Esophagus squamous epithelium (tissue), 5 donors: Measurements from ENCODE around the gene HOXC9. TPM values are rescaled to one million over a fixed set of nuclear protein-coding genes. Genes with fewer than 3 reads are reported as not detected.

ENCODE experiments used
- DNase-seq: peaks from one replicate; lab custom pipeline; 2025; lab: John Stamatoyannopoulos, UW
- H3K27ac ChIP-seq, 4 donors: fragments of 200-600 bp; sonication (generic); one replicate each; pipeline ENCODE4 v1.5.1; 2016 to 2019; ENCODE audit warnings: mild to moderate bottlenecking in 1 of 4
- H3K27me3 ChIP-seq, 4 donors: fragments of 200-600 bp; sonication (generic); 1 replicate in 3 of 4; 2 replicates in 1 of 4; pipeline versions ENCODE4 v1.5.1 to v1.6.0; 2017 to 2021; ENCODE audit warnings: antibody characterized with exemption in 1 of 4
- H3K36me3 ChIP-seq, 3 donors: fragments of 200-600 bp; sonication (generic); one replicate each; pipeline ENCODE4 v1.5.1; 2016 to 2019
- H3K4me1 ChIP-seq, 3 donors: fragments of 200-600 bp; sonication (generic); one replicate each; pipeline ENCODE4 v1.5.1; 2017 to 2019
- H3K4me3 ChIP-seq, 4 donors: fragments of 200-600 bp; sonication (generic); 1 replicate in 3 of 4; 2 replicates in 1 of 4; pipeline ENCODE4 v1.5.1; 2016 to 2019; ENCODE audit warnings: mild to moderate bottlenecking in 2 of 4, moderate library complexity in 1 of 4
- H3K9me3 ChIP-seq, 3 donors: fragments of 200-600 bp; sonication (generic); one replicate each; pipeline ENCODE4 v1.5.1; 2016 to 2019
- CTCF ChIP-seq, 6 experiments: fragments of 450-650 bp in 4 of 6; fragments of 200-600 bp in 2 of 6; sonication (generic) in 2 of 6; IDR thresholded peaks; one replicate each; pipeline ENCODE4 v1.5.1; 2016 to 2019; ENCODE audit warnings: antibody characterized with exemption in 6 of 6, mild to moderate bottlenecking in 4 of 6, moderate library complexity in 4 of 6
- POLR2A ChIP-seq, 4 donors: fragments of 450-650 bp; IDR thresholded peaks; one replicate each; pipeline ENCODE4 v1.6.1; 2017; ENCODE audit warnings: antibody characterized with exemption in 4 of 4, mild to moderate bottlenecking in 4 of 4, moderate library complexity in 3 of 4
- WGBS, 2 donors: methylation state at CpG; one replicate each; pipeline ENCODE4 v1.1.5; 2018; 5-methylcytosine and 5-hydroxymethylcytosine counted together
- intact Hi-C: fragments of 100-400 bp; cut with DNase I; formaldehyde crosslinking; loops from one replicate; pipeline ENCODE4 v1.15.0; 2022
- total RNA-seq, 4 donors: library from RNA; depleted of rRNA; stranded (reverse); fragments of >200 nt; gene quantifications; one replicate each; pipeline ENCODE4 v1.1.0, GENCODE V29; 2016
- donor health status: DM: yes; HTN: yes; CAD: no.

HOXC9 gene
- total RNA-seq, 4 donors from 2014 or later, result 1.5 TPM; not detected in 3

GRCh38 chr12:53980104-53980801, 19.7 kb upstream of the HOXC9 start:
- peaks cover 8 to 28% (median 9%) of the 10 kb centered on the region in 3 donors for H3K4me1 ChIP-seq
- no peak overlapping the region for H3K27ac ChIP-seq
- no peaks in the 10 kb centered on the region for H3K36me3 ChIP-seq
- TF ChIP-seq POLR2A (IDR thresholded peaks at IDR 0.05) (no peak), CTCF (IDR thresholded peaks at IDR 0.05) (no peak)
- intact Hi-C loops, result no loop called here
- H3K9me3 ChIP-seq, result no peaks in the 10 kb centered on the region
- 28% methylated on average over 6 to 7 of the region's 7 CpGs for WGBS, 2 donors
- DNase-seq, result no peak
- no peak overlapping the region for H3K4me3 ChIP-seq
- H3K27me3 ChIP-seq, result peaks cover 25 to 100% (median 77%) of the 10 kb centered on the region in 4 donors

GRCh38 chr12:53980802-53981496, 19.0 kb upstream of the HOXC9 start:
- Histone ChIP-seq H3K4me3 (no peak overlapping the region), H3K27ac (no peak overlapping the region)
- 29 to 36% methylated on average over 14 of the region's 15 CpGs for WGBS, 2 donors

DNA sequence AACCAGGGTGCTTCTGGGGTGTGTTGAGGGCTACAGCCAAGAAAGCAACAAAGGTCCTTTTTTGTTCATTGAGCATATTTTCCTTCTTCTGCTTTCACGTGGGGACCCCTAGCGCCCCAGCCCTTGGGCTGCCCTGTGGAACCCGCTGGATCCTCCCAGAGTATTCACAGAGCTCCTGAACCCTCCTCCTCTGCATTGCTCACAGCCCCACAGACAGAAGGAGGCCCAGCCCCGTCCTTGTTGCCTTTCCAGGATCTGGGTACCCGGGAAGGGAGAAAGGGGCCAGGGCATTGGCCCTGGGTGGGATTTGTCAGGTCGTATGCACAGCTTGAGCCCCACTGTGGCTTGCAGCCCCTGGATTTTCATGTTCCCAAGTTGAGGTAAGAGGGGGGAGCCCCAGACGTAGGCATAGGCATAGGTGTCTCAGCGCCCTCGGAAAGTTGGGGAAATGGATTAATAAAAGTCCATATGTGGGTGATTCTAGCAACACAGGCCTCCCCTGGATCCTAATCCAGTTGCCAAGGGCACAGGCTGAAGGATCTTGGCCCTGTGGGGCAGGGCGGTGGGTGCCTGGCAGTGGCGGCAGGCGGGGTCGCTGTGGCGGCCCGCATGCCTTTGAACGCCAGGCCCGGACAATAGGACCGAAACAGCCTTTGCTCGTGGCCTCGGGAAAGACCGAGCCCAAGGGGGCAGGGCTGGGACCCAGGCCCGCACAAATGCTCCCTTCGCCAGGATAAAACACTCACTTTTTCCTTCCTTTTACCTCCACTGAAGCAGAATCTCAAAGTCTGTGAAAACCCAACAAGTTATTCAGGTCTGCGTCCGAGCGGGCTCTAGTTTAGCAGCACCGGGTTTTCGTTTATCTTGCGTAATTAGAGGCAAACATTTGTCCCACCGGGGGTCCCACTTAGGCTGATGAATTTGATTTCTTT, 18.1 kb upstream of the HOXC9 start:
- Histone ChIP-seq H3K4me1 (peaks cover 18 to 38% (median 20%) of the 10 kb centered on the region in 3 donors), H3K27ac (no peak overlapping the region), H3K36me3 (no peaks in the 10 kb centered on the region), H3K27me3 (peaks cover 32 to 100% (median 75%) of the 10 kb centered on the region in 4 donors), H3K9me3 (no peaks in the 10 kb centered on the region), H3K4me3 (no peak overlapping the region)
- DNase-seq, result no peak
- TF ChIP-seq POLR2A (IDR thresholded peaks at IDR 0.05) (no peak), CTCF (IDR thresholded peaks at IDR 0.05) (no peak)
- intact Hi-C loops, result no loop called here
- WGBS, 2 donors, result 22 to 23% methylated on average over 24 to 27 of the region's 30 CpGs

More at GRCh38 chr12:53980802-53981496, 19.0 kb upstream of the HOXC9 start:
- no peak for TF ChIP-seq CTCF (IDR thresholded peaks at IDR 0.05)
- no peak for TF ChIP-seq POLR2A (IDR thresholded peaks at IDR 0.05)
- Histone ChIP-seq H3K4me1 (peaks cover 13 to 30% (median 15%) of the 10 kb centered on the region in 3 donors), H3K9me3 (no peaks in the 10 kb centered on the region), H3K27me3 (peaks cover 26 to 100% (median 75%) of the 10 kb centered on the region in 4 donors), H3K36me3 (no peaks in the 10 kb centered on the region)
- intact Hi-C loops, result no loop called here
- DNase-seq, result no peak

DNA sequence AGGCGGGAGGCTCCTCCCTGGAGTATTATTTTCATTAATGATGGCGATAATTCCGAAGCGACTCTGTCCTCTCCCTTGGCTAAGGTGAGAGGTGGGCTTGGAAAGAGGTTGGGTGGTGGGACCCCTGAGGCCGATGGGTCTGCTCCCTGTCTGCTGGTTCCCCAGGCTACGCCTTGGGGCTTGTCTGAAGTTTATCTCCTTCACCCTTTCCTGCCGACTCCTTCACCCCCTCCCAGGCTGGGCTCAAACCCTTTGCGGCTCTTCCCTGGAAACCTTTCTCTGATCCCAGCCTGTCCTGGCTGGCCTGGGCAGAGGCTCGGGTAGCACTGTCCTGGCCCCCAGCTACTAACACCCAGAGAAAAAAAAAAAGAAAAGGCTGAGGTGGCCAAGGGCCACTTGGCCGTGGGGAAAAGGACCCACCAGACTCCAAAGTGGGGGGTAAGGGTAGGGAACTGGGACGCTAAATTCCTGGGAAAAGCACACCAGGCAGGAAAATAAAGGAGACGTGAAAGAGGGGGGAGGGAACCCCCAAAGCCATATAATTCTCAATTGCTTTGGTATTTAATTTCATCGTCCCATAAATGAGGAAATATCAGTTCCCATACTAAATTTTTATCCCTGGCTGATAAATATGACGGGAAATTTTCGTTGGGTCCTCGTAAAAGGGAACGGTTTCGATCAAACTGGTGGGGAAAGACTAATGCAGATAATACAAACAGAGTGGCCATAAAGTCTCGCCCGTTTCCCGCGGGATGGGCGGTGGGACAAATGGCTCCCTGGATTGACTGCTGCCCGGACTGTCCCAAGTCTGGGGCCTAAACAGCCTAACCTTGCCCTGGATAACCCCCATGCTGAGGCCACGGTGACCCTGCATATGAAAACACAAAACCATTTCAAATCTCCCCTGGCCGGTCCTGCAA, 17.1 kb upstream of the HOXC9 start:
- Histone ChIP-seq H3K27ac (no peak overlapping the region), H3K4me3 (no peak overlapping the region), H3K36me3 (no peaks in the 10 kb centered on the region), H3K27me3 (peaks cover 37 to 100% (median 78%) of the 10 kb centered on the region in 4 donors), H3K9me3 (no peaks in the 10 kb centered on the region), H3K4me1 (peaks cover 18 to 35% (median 20%) of the 10 kb centered on the region in 3 donors)
- DNase-seq, result no peak
- intact Hi-C loops, result no loop called here
- TF ChIP-seq CTCF (IDR thresholded peaks at IDR 0.05) (no peak), POLR2A (IDR thresholded peaks at IDR 0.05) (no peak)
- WGBS, 2 donors, result 15 to 17% methylated on average over 19 to 24 of the region's 26 CpGs
